Natural killer cell (primary cell): ENCODE data around the gene IMPG2. TPM values are rescaled to one million over a fixed set of nuclear protein-coding genes. Genes with fewer than 3 reads are reported as not detected.

Source experiments
- ATAC-seq, 3 donors: fragments of 150-1000 bp in 2 of 3; fragments of 200-7000 bp in 1 of 3; cut with Tn5 transposase; 1 replicate in 1 of 3; 2 replicates in 2 of 3; pipeline ENCODE4 v1.10.0; 2021; ENCODE audit warnings: mild to moderate bottlenecking in 2 of 3, moderate library complexity in 2 of 3
- DNase-seq, 2 donors: peaks; one replicate each; pipeline versions ENCODE4 v3.0.0 to v3.0.0-alpha.2; 2013 to 2021; ENCODE audit warnings: mixed read lengths in 1 of 2
- H3K27ac ChIP-seq: one replicate; pipeline ENCODE4 v1.5.1; 2013; ENCODE audit warnings: mild to moderate bottlenecking, low read length
- H3K27me3 ChIP-seq: one replicate; pipeline ENCODE4 v1.6.1; 2013; ENCODE audit warnings: low read length; ENCODE audit not compliant: control insufficient read depth, insufficient read depth
- H3K36me3 ChIP-seq: one replicate; pipeline ENCODE4 v1.6.1; 2013; ENCODE audit warnings: low read length; ENCODE audit not compliant: control insufficient read depth, insufficient read depth
- H3K4me1 ChIP-seq: one replicate; pipeline ENCODE4 v1.6.1; 2013; ENCODE audit warnings: low read length; ENCODE audit not compliant: control insufficient read depth, insufficient read depth
- H3K4me3 ChIP-seq: one replicate; pipeline ENCODE4 v1.5.1; 2013; ENCODE audit warnings: low read length
- H3K9me3 ChIP-seq: one replicate; pipeline ENCODE4 v1.6.1; 2013; ENCODE audit warnings: low read length; ENCODE audit not compliant: control insufficient read depth, insufficient read depth
- H3K27ac Mint-ChIP-seq, 2 donors: one replicate each; pipeline ENCODE4 v1.8.0; 2022; ENCODE audit warnings: mild to moderate bottlenecking in 2 of 2, mixed read lengths in 2 of 2, moderate library complexity in 1 of 2
- H3K27me3 Mint-ChIP-seq, 2 donors: one replicate each; pipeline ENCODE4 v1.8.0; 2022; ENCODE audit warnings: low read depth in 2 of 2, mixed read lengths in 2 of 2
- H3K36me3 Mint-ChIP-seq: one replicate; pipeline ENCODE4 v1.8.0; 2022; ENCODE audit warnings: mixed read lengths
- H3K4me1 Mint-ChIP-seq, 2 donors: one replicate each; pipeline ENCODE4 v1.8.0; 2022; ENCODE audit warnings: mixed read lengths in 2 of 2
- H3K4me3 Mint-ChIP-seq: one replicate; pipeline ENCODE4 v1.8.0; 2022; ENCODE audit warnings: mild to moderate bottlenecking, moderate library complexity, mixed read lengths
- H3K9me3 Mint-ChIP-seq, 2 donors: one replicate each; pipeline ENCODE4 v1.8.0; 2022; ENCODE audit warnings: mixed read lengths in 2 of 2
- CTCF ChIP-seq: fragments of 200-600 bp; IDR thresholded peaks from one replicate; pipeline ENCODE4 v1.8.0; 2022; ENCODE audit warnings: antibody characterized with exemption
- WGBS: methylation state at CpG from one replicate; pipeline ENCODE4 v1.1.7; 2013; ENCODE audit warnings: missing lambda C conversion rate; ENCODE audit not compliant: insufficient coverage; 5-methylcytosine and 5-hydroxymethylcytosine counted together
- intact Hi-C: fragments of 100-400 bp; cut with micrococcal nuclease; formaldehyde crosslinking; loops from one replicate; pipeline ENCODE4 v1.14.2; 2022
- total RNA-seq, 4 donors: library from RNA; stranded (reverse); fragments of 120-200 nt in 1 of 4; gene quantifications; one replicate each; pipeline versions ENCODE4 v1.2.3 to v1.2.4, GENCODE V29; 2013 to 2022

The IMPG2 gene
- total RNA-seq, 3 donors from 2014 or later (not counting 1 experiment from before 2014, with no cell fraction given) = 0.52 to 0.73 (median 0.72) TPM

- H3K36me3 Mint-ChIP-seq = peaks cover 19% of the 10 kb centered on the region
- TF ChIP-seq CTCF = no peak
- intact Hi-C loops = no loop called here
These were observed 16.5 kb downstream of the IMPG2 start for GRCh38 chr3:101303836-101304235.

GRCh38 chr3:101303089-101303731 lies 17.2 kb downstream of the IMPG2 start:
- ATAC-seq (no peak), DNase-seq (no peak)
- intact Hi-C loops = no loop called here
- H3K9me3 ChIP-seq = peaks cover 12% of the 10 kb centered on the region
- WGBS = 64% methylated on average over 5 of the region's 5 CpGs
- Mint-ChIP-seq H3K27me3 (no peaks in the 10 kb centered on the region), H3K27ac (no peak overlapping the region), H3K9me3 (peaks cover 12 to 13% of the 10 kb centered on the region in 2 donors), H3K4me1 (no peaks in the 10 kb centered on the region), H3K4me3 (no peak overlapping the region), H3K36me3 (peaks cover 22% of the 10 kb centered on the region)
- no peaks in the 10 kb centered on the region for H3K36me3 ChIP-seq
- H3K4me3 ChIP-seq = no peak overlapping the region
- H3K27me3 ChIP-seq = no peaks in the 10 kb centered on the region
- no peak for TF ChIP-seq CTCF
- H3K4me1 ChIP-seq = no peaks in the 10 kb centered on the region
- H3K27ac ChIP-seq = no peak overlapping the region

More at GRCh38 chr3:101303836-101304235, 16.5 kb downstream of the IMPG2 start:
- no peak overlapping the region for H3K4me3 Mint-ChIP-seq
- Histone ChIP-seq H3K36me3 (no peaks in the 10 kb centered on the region), H3K27ac (no peak overlapping the region), H3K4me1 (no peaks in the 10 kb centered on the region), H3K4me3 (no peak overlapping the region), H3K9me3 (peaks cover 15% of the 10 kb centered on the region), H3K27me3 (no peaks in the 10 kb centered on the region)
- DNase-seq = no peak
- peaks cover 10% of the 10 kb centered on the region in 2 donors for H3K9me3 Mint-ChIP-seq
- no peak overlapping the region for H3K27ac Mint-ChIP-seq
- no peak for ATAC-seq
- no peaks in the 10 kb centered on the region for H3K4me1 Mint-ChIP-seq
- H3K27me3 Mint-ChIP-seq = no peaks in the 10 kb centered on the region

GRCh38 chr3:101300073-101300472 lies 20.3 kb downstream of the IMPG2 start:
- ATAC-seq = no peak
- WGBS = 97% methylated on average over 8 of the region's 8 CpGs
- no peak overlapping the region for H3K27ac Mint-ChIP-seq
- intact Hi-C loops = no loop called here
- no peaks in the 10 kb centered on the region for H3K27me3 ChIP-seq
- H3K4me1 ChIP-seq = no peaks in the 10 kb centered on the region
- TF ChIP-seq CTCF = no peak
- no peak overlapping the region for H3K27ac ChIP-seq
- no peak for DNase-seq
- H3K27me3 Mint-ChIP-seq = no peaks in the 10 kb centered on the region
- H3K4me3 Mint-ChIP-seq = no peak overlapping the region
- peaks cover 36% of the 10 kb centered on the region for H3K36me3 Mint-ChIP-seq
- no peak overlapping the region for H3K4me3 ChIP-seq
- peaks cover 7% of the 10 kb centered on the region for H3K9me3 ChIP-seq
- H3K36me3 ChIP-seq = no peaks in the 10 kb centered on the region
- peaks cover 22 to 25% of the 10 kb centered on the region in 2 donors for H3K9me3 Mint-ChIP-seq
- H3K4me1 Mint-ChIP-seq = no peaks in the 10 kb centered on the region

GRCh38 chr3:101292027-101292426 lies 28.3 kb downstream of the IMPG2 start:
- no peak for ATAC-seq
- no peak for TF ChIP-seq CTCF
- Mint-ChIP-seq H3K27ac (no peak overlapping the region), H3K4me3 (no peak overlapping the region), H3K9me3 (peaks cover 7 to 17% of the 10 kb centered on the region in 2 donors), H3K36me3 (peaks cover 20% of the 10 kb centered on the region), H3K4me1 (no peaks in the 10 kb centered on the region), H3K27me3 (no peaks in the 10 kb centered on the region)
- no peaks in the 10 kb centered on the region for H3K9me3 ChIP-seq
- no peak overlapping the region for H3K27ac ChIP-seq
- intact Hi-C loops = no loop called here
- no peak overlapping the region for H3K4me3 ChIP-seq
- H3K27me3 ChIP-seq = no peaks in the 10 kb centered on the region
- H3K4me1 ChIP-seq = no peaks in the 10 kb centered on the region
- no peaks in the 10 kb centered on the region for H3K36me3 ChIP-seq
- no peak for DNase-seq
